Panc1 (cell line): Measurements from ENCODE around the gene DFFA.
"Not testable (repeated sequence)": the region's sequence is repeated elsewhere in the genome, so short reads cannot be mapped to it uniquely, and the experiment has no call there.

Experiments
- CTCF ChIP-seq: fragments of 450-650 bp; IDR thresholded peaks from 2 replicates; pipeline ENCODE4 v1.5.1; 2017; ENCODE audit warnings: mild to moderate bottlenecking
- POLR2AphosphoS5 ChIP-seq: IDR thresholded peaks from 2 replicates; pipeline ENCODE4 v1.6.1; 2012; ENCODE audit warnings: mild to moderate bottlenecking, low read depth, low read length, moderate library complexity
- REST ChIP-seq, 2 experiments: IDR thresholded peaks; 2 replicates each; pipeline ENCODE4 v1.6.1; 2011 to 2012; ENCODE audit warnings: low read depth in 2 of 2, control low read depth in 1 of 2, low read length in 1 of 2, mild to moderate bottlenecking in 1 of 2, moderate library complexity in 1 of 2; ENCODE audit not compliant: insufficient read depth in 1 of 2
- SIN3A ChIP-seq: IDR thresholded peaks from 2 replicates; pipeline ENCODE4 v1.6.1; 2012; ENCODE audit warnings: low read depth, mild to moderate bottlenecking, low read length, moderate library complexity, borderline replicate concordance; ENCODE audit not compliant: insufficient read depth
- TCF7L2 ChIP-seq: IDR thresholded peaks from 2 replicates; pipeline ENCODE4 v1.6.1; 2011; ENCODE audit warnings: mild to moderate bottlenecking, low read depth, low read length, inconsistent platforms

GRCh38 chr1:10457462-10457861, 14.9 kb downstream of the DFFA start:
- not testable (repeated sequence) for TF ChIP-seq CTCF; SIN3A; TCF7L2; REST (IDR thresholded peaks at IDR 0.05; ENCODE audit: insufficient read depth in 1 of 2, low read depth in 2 of 2, low read length in 1 of 2); POLR2AphosphoS5
